Loucy (cell line): ENCODE data around the gene HOXB3.

ENCODE experiments used
- EZH2phosphoT487 ChIP-seq: fragments of 200-600 bp; IDR thresholded peaks from 2 replicates; pipeline ENCODE4 v1.6.1; 2018; ENCODE audit warnings: antibody characterized with exemption, mild to moderate bottlenecking, moderate library complexity, borderline replicate concordance
- TF ChIP-seq, protein P1 (sequence below): fragments of 200-600 bp; sonication (generic); conservative IDR thresholded peaks from 2 replicates; pipeline ENCODE4 v1.5.1; 2014; ENCODE audit warnings: mild to moderate bottlenecking, antibody characterized with exemption, low read length

DNA sequence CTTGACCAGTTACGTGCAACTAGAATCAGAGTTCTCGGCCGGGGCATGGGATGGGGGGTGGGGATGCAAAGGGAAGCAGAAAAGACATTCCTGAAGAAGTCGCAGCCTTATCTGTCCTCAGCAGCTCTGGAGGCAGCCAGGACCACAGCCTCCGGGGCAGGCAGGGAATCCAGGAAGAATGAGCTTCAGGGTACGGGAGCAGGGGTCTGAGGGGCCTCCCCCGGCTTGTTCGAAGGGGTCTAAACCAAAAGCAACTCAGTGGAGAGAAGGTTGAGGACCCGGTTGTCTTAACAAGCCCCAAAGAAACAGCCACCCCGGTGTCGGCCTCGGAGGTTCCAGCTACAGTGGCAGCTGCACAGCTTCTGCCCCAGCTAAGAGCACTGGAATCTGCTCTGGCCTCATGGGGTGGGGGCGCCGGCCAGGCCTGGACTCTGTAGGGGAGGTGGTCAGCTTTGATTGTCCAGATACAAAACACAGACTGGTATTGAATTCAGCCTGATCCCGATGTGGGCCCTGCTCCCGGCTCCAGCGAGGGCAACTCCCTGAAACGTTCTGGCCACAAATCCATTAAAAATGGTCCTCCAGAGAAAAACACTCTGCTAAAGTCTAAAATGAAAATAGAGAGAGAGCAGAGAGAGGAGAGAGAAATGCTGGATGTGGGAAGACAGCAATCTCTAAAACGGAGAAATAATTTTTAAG is 19.6 kb downstream of the HOXB3 start:
- TF ChIP-seq, protein P1, sequence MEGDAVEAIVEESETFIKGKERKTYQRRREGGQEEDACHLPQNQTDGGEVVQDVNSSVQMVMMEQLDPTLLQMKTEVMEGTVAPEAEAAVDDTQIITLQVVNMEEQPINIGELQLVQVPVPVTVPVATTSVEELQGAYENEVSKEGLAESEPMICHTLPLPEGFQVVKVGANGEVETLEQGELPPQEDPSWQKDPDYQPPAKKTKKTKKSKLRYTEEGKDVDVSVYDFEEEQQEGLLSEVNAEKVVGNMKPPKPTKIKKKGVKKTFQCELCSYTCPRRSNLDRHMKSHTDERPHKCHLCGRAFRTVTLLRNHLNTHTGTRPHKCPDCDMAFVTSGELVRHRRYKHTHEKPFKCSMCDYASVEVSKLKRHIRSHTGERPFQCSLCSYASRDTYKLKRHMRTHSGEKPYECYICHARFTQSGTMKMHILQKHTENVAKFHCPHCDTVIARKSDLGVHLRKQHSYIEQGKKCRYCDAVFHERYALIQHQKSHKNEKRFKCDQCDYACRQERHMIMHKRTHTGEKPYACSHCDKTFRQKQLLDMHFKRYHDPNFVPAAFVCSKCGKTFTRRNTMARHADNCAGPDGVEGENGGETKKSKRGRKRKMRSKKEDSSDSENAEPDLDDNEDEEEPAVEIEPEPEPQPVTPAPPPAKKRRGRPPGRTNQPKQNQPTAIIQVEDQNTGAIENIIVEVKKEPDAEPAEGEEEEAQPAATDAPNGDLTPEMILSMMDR = no peak
- no peak for TF ChIP-seq EZH2phosphoT487
